Epithelial cell of esophagus (primary cell): ENCODE measurements around the gene ANKS1B.

Experiments
- DNase-seq: peaks from one replicate; pipeline ENCODE4 v3.0.0; 2010; ENCODE audit warnings: low read depth
- H3K4me3 ChIP-seq: 2 replicates; pipeline ENCODE4 v1.5.1; 2011; ENCODE audit warnings: mild to moderate bottlenecking, low read length, control low read depth
- TF ChIP-seq, protein P1 (sequence below): IDR thresholded peaks from 2 replicates; pipeline ENCODE4 v1.5.1; 2011; ENCODE audit warnings: low read depth, mild to moderate bottlenecking, low read length, control low read depth, inconsistent platforms; ENCODE audit not compliant: insufficient read depth; ENCODE audit errors: missing control alignments

Gene ANKS1B

DNA sequence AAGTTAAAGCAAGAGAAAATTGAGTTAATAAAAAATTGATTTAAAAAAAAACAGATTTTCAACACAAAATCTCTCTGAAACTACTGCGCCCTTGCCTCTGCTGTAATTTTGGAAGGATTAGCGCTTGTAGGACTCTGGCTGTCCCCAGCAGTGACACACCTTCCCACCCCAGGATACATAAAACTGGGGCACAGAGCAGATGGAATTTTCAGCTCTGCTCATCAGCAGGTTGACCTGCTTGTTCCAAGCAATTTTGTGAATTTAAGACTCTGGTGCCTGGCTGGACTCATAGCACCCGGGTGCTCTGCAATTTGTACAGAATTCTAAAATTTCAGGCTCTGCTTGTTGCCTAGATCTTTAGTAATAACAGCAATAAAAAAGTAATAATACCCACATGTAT is 595.0 kb downstream of the ANKS1B start:
- no peak for DNase-seq
- TF ChIP-seq, protein P1, sequence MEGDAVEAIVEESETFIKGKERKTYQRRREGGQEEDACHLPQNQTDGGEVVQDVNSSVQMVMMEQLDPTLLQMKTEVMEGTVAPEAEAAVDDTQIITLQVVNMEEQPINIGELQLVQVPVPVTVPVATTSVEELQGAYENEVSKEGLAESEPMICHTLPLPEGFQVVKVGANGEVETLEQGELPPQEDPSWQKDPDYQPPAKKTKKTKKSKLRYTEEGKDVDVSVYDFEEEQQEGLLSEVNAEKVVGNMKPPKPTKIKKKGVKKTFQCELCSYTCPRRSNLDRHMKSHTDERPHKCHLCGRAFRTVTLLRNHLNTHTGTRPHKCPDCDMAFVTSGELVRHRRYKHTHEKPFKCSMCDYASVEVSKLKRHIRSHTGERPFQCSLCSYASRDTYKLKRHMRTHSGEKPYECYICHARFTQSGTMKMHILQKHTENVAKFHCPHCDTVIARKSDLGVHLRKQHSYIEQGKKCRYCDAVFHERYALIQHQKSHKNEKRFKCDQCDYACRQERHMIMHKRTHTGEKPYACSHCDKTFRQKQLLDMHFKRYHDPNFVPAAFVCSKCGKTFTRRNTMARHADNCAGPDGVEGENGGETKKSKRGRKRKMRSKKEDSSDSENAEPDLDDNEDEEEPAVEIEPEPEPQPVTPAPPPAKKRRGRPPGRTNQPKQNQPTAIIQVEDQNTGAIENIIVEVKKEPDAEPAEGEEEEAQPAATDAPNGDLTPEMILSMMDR = no peak
- H3K4me3 ChIP-seq = no peak overlapping the region

DNA sequence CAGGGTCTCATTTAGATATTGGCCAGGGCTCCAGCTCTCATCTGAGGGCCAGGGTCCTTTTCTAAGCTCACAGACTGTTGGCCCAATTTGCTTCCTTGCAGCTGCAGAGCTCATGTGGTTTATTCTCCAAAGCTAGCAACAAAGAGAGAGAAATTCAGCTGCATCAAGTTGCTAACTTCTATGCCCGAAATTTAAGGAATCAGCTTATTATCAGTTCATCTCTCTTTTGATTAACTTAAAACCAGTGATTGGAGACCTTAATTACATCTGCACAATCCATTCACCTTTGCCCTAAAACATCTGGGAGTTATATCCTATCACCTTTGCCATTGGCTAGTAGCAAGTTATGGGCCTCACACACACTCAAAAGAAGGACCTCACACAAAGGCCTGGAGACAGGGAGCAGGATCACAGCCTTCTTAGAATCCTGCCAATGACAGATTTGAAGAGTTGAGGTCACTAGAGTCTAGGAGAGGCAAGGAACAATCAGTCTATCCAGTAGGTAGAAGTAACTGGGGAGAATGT is 596.0 kb downstream of the ANKS1B start:
- no peak for DNase-seq
- H3K4me3 ChIP-seq = no peak overlapping the region
- TF ChIP-seq, protein P1 = no peak

DNA sequence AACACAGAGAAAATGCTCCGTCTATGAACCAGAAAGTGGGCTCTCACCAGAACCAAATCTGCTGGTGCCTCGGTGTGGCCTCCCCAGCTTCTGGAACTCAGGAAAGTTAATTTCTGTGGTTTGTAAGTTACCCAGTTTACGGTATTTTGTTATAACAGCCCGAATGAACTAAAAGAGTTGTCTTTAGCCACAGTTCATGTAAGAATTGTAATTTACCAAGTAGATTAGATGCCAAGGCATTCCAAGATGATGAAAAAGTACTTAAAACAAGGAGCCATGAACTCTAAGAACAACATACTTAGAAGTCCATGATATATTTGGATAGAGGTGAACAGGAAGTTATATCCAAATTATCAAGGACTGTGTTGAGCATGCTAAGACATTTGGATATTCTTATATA is 597.1 kb downstream of the ANKS1B start:
- DNase-seq = no peak
- no peak overlapping the region for H3K4me3 ChIP-seq
- TF ChIP-seq, protein P1 = no peak

DNA sequence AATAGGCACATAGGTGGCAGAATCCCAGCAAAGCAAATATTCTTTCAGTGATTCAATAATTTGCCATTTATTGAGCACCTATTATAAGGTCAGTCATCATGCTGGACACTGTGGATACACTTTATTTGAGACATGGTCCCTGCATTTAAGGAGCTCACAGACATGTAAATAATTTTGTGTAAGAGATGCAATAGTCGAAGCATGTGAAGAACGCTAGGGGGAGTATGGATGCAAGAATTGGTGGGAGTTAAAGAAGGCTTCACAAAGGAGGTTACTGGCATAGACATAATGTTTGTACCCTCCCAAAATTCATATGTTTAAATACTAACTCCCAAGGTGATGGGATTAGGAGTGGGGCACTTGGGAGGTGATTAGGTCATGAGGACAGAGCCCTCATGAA is 597.8 kb downstream of the ANKS1B start:
- peak; percentile 55 for DNase-seq
- H3K4me3 ChIP-seq = no peak overlapping the region
- TF ChIP-seq, protein P1 = peak; percentile 50

DNA sequence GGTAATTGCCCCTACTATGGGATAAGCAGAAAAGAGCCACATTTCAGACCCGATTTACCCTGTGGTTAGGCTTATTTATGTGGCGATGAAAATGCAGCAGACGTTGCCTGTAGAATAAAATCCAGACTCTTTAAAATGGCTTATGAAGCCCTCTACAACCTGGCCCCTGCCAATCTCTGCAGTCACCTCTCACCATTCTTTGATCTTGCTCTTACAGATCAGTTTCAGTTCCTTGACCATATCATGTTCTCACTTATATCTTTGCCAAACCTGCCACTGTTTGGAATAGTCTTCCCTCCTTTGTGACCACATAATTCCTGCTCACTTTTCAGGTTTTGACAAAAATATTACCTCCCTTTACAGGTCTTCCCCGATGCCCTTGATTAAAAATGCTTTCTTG is 601.5 kb downstream of the ANKS1B start:
- no peak overlapping the region for H3K4me3 ChIP-seq
- TF ChIP-seq, protein P1 = no peak
- no peak for DNase-seq

DNA sequence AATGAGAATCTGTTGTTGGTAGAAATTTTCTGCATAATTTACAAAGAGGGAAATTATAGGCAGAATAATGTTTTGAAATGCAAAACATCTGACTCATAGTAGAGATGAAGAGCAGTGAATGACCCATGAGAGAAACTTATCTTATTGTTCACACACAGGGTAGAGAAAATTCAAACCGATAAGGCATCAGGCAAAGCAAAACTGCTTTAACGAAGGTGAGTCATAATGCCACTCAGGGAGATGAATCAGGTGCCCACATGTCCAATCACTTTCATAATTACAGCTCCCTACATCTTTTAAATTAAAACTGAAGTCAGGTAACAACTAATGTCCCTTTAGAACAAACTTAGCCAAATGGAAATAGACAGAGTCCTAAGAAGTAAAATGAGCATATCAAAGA is 602.7 kb downstream of the ANKS1B start:
- peak; percentile 16 for DNase-seq
- no peak overlapping the region for H3K4me3 ChIP-seq
- TF ChIP-seq, protein P1 = no peak

DNA sequence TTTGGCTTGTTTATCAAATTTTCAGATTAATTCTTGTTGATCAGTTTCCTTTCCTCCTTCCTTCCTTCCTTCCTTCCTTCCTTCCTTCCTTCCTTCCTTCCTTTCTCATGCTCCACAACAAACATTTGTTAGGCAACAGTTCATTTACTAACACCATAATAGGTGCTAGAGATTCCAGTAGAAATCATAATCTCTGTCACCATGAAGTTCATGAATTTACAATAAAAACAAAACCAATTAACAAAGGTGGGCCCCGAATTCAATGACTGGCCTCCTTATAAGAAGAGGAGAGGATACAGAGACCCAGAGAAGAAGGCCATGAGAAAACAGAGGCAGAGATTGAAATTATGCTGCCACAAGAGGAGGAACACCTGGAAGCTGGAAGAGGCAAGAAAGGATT is 604.0 kb downstream of the ANKS1B start:
- TF ChIP-seq, protein P1 = no peak
- no peak for DNase-seq
- no peak overlapping the region for H3K4me3 ChIP-seq
